HG03066 (cell line): ENCODE results near the gene BYSL.
"Not testable (repeated sequence)": the region's sequence is repeated elsewhere in the genome, so short reads cannot be mapped to it uniquely, and the experiment has no call there.

ENCODE experiments used
- ATAC-seq: cut with Tn5 transposase; IDR thresholded peaks from one replicate; pipeline ENCODE4 v1.9.1; 2021; ENCODE audit warnings: low read depth; ENCODE audit not compliant: unreplicated experiment

BYSL gene

GRCh38 chr6:41941280-41942066 lies 20.2 kb downstream of the BYSL start, which contains the start of gene CCND3:
Gene CCND3 (minus strand): TSS chr6:41941808. CDS start chr6:41941649, 159 bp downstream.
- peak; percentile 74 for ATAC-seq

- ATAC-seq, result peak; percentile 6
These were observed 21.0 kb downstream of the BYSL start for GRCh38 chr6:41942067-41942851.

- ATAC-seq, result not testable (repeated sequence)
These were observed 21.6 kb downstream of the BYSL start for GRCh38 chr6:41942882-41943281.

- ATAC-seq, result no peak
These were observed 22.2 kb downstream of the BYSL start for GRCh38 chr6:41943456-41943855.

- no peak for ATAC-seq
These were observed 26.4 kb downstream of the BYSL start for GRCh38 chr6:41947581-41948220.

- ATAC-seq, result no peak
These were observed 33.4 kb downstream of the BYSL start for GRCh38 chr6:41954668-41955067.

- no peak for ATAC-seq
These were observed 34.1 kb downstream of the BYSL start for GRCh38 chr6:41955412-41955811.

- ATAC-seq, result no peak
These were observed 35.8 kb downstream of the BYSL start for GRCh38 chr6:41957117-41957516.

GRCh38 chr6:41958022-41958856 lies 36.9 kb downstream of the BYSL start:
- no peak for ATAC-seq

GRCh38 chr6:41960028-41960427 lies 38.7 kb downstream of the BYSL start:
- ATAC-seq, result no peak

- ATAC-seq, result no peak
These were observed 42.1 kb downstream of the BYSL start for GRCh38 chr6:41963371-41963770.

- no peak for ATAC-seq
These were observed 43.0 kb downstream of the BYSL start for GRCh38 chr6:41964201-41964887.

GRCh38 chr6:41965429-41966213 lies 44.3 kb downstream of the BYSL start:
- ATAC-seq, result no peak

GRCh38 chr6:41966214-41966920 lies 45.1 kb downstream of the BYSL start:
- no peak for ATAC-seq

- ATAC-seq, result no peak
These were observed 45.6 kb downstream of the BYSL start for GRCh38 chr6:41966961-41967311.

- ATAC-seq, result no peak
These were observed 46.3 kb downstream of the BYSL start for GRCh38 chr6:41967312-41968287.

- ATAC-seq, result no peak
These were observed 49.1 kb downstream of the BYSL start for GRCh38 chr6:41970436-41970846.
